Measurements from ENCODE around the gene TCTN1. TPM values are rescaled to one million over a fixed set of nuclear protein-coding genes. Genes with fewer than 3 reads are reported as not detected.

Gene TCTN1
- total RNA-seq, 1 donor from 2014 or later, result 29.5 TPM

DNA sequence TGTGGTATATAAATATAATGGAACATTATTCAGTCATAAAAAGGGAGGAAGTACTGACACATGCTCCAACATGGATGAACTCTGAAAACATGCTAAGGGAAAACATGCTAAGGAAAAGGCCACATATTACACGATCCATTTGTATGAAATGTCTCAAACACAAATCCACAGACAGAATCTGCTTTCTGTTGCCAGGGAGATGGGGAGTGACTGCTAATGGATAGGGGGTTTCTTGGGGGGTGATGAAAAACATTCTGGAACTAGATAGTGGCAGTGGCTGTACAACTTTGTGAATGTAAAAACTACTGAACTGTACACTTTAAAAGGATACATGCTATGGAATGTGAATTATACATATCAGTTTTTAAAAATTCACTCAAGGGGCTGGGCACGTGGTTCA, 37.4 kb upstream of the TCTN1 start:
- CTCF ChIA-PET, result no interaction called here
- Mint-ChIP-seq H3K27me3 (no peaks in the 10 kb centered on the region), H3K4me1 (peaks cover 66% of the 10 kb centered on the region), H3K36me3 (ENCODE audit: low read depth) (peaks cover 17% of the 10 kb centered on the region), H3K27ac (peak overlapping the region; percentile 31), H3K4me3 (peak overlapping the region; percentile 19), H3K9me3 (peaks cover 2% of the 10 kb centered on the region)
- intact Hi-C loops (cut with micrococcal nuclease), result loop anchor here (2.0 to 5.0 kb wide), 2 partner anchors 14 to 34 kb away; no protein-coding TSS in a partner anchor
- TF ChIP-seq, protein P1, sequence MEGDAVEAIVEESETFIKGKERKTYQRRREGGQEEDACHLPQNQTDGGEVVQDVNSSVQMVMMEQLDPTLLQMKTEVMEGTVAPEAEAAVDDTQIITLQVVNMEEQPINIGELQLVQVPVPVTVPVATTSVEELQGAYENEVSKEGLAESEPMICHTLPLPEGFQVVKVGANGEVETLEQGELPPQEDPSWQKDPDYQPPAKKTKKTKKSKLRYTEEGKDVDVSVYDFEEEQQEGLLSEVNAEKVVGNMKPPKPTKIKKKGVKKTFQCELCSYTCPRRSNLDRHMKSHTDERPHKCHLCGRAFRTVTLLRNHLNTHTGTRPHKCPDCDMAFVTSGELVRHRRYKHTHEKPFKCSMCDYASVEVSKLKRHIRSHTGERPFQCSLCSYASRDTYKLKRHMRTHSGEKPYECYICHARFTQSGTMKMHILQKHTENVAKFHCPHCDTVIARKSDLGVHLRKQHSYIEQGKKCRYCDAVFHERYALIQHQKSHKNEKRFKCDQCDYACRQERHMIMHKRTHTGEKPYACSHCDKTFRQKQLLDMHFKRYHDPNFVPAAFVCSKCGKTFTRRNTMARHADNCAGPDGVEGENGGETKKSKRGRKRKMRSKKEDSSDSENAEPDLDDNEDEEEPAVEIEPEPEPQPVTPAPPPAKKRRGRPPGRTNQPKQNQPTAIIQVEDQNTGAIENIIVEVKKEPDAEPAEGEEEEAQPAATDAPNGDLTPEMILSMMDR (IDR thresholded peaks at IDR 0.05), result no peak
- DNase-seq, result no peak
- POLR2A ChIA-PET, result interaction anchor here (1.0 to 2.6 kb wide), 3 partner anchors 12 to 37 kb away, joined by 3 to 29 read pairs (median 5); no protein-coding TSS in a partner anchor
- ATAC-seq (ENCODE audit: low read depth), result no peak

DNA sequence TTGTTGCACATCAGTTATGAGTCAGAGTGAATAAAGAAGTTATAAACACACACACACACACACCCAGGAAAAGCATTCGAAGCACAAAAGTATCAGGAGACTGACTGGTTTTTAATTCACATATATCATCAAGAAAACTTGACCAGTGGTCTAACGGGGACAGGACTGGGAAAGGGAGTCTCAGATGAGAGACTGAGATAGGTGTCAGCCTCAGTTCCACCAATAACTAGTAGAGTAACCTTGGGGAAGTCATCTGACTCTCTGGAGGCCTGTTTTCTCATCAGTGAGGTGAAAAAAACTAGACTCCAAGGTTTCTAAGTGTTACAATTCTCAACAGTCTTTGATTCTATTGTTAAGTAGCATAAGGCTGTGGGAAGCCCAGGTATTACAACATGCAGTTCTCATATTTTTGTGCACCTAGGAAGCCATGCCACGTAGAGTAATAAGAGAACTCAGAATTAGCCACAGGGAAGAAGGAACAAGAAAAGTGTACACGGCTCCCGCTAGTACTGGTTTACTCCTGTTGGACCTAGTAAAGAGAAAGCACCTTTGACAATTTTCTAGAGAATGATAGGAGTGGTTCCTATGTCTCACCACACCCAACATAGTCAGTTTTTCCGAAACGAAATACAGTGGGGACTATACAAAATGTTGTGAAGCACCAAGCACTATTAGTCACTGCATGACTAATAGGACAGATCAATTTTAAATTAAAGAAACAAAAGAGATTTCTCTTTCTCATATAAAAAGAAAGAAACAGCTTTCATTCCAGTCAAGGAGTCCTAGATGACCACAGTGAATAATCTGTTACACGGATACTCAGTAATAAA, 35.9 kb upstream of the TCTN1 start:
- peaks cover 2% of the 10 kb centered on the region for H3K9me3 Mint-ChIP-seq
- ChIA-PET CTCF (no interaction called here), POLR2A (interaction anchor here (0.6 to 4.5 kb wide), 5 partner anchors 15 to 228 kb away, joined by 3 to 50 read pairs (median 6); no protein-coding TSS in a partner anchor)
- H3K4me3 Mint-ChIP-seq, result peak overlapping the region; percentile 47
- TF ChIP-seq, protein P1 (IDR thresholded peaks at IDR 0.05), result no peak
- no peaks in the 10 kb centered on the region for H3K27me3 Mint-ChIP-seq
- DNase-seq, result no peak
- intact Hi-C loops (cut with micrococcal nuclease), result loop anchor here (1.0 to 5.0 kb wide), 3 partner anchors 12 to 36 kb away; no protein-coding TSS in a partner anchor
- H3K4me1 Mint-ChIP-seq, result peaks cover 70% of the 10 kb centered on the region
- H3K36me3 Mint-ChIP-seq (ENCODE audit: low read depth), result peaks cover 16% of the 10 kb centered on the region
- ATAC-seq (ENCODE audit: low read depth), result peak; percentile 12
- peak overlapping the region; percentile 84 for H3K27ac Mint-ChIP-seq

DNA sequence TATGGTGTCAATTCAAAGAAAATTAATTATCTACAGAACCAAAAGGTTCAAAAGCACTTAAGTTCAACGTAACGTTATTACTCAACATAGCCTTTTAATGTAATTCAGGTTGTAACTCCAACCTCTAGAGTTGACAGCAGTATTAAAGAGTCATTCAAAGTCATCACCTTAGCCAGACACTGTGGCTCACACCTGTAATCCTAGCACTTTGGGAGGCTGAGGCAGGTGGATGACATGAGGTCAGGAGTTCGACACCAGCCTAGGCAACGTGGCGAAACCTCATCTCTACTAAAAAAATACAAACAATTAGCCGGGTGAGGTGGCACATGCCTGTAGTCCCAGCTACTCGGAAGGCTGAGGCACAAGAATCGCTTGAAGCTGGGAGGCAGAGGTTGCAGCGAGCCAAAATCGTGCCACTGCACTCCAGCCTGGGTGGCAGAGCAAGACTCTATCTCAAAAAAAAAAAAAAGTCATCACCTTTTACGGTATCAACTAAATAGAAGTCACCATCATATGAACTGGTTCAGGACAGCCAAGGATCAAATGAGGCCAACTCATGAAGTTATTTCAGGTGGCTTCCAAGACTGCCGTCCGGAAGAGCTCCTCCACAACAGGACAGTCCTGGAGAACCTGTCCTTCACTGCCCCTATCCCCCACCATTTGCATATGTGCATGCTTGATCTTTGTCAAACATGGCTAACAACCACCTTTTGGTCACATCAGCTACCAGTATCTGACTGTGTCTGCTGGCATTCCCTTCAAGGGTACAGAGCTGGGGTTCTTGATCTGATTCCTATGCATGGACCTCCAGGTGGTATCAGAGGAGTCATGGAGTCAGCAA, 35.0 kb upstream of the TCTN1 start:
- Mint-ChIP-seq H3K9me3 (peaks cover 2% of the 10 kb centered on the region), H3K4me1 (peaks cover 77% of the 10 kb centered on the region), H3K36me3 (ENCODE audit: low read depth) (peaks cover 13% of the 10 kb centered on the region), H3K4me3 (peak overlapping the region; percentile 63), H3K27ac (peak overlapping the region; percentile 84), H3K27me3 (no peaks in the 10 kb centered on the region)
- ChIA-PET POLR2A (interaction anchor here (0.6 to 4.5 kb wide), 11 partner anchors 12 to 148 kb away, joined by 3 to 50 read pairs (median 5); partner anchors contain the start of gene GPN3), CTCF (interaction anchor here (1.2 to 1.3 kb wide), 2 partner anchors 129 to 248 kb away, joined by 3 to 4 read pairs; partner anchors contain the start of gene ARPC3)
- ATAC-seq (ENCODE audit: low read depth), result no peak
- TF ChIP-seq, protein P1 (IDR thresholded peaks at IDR 0.05), result no peak
- no peak for DNase-seq
- intact Hi-C loops (cut with micrococcal nuclease), result loop anchor here (5.0 kb wide), 1 partner anchor 37 kb away; no protein-coding TSS in a partner anchor

DNA sequence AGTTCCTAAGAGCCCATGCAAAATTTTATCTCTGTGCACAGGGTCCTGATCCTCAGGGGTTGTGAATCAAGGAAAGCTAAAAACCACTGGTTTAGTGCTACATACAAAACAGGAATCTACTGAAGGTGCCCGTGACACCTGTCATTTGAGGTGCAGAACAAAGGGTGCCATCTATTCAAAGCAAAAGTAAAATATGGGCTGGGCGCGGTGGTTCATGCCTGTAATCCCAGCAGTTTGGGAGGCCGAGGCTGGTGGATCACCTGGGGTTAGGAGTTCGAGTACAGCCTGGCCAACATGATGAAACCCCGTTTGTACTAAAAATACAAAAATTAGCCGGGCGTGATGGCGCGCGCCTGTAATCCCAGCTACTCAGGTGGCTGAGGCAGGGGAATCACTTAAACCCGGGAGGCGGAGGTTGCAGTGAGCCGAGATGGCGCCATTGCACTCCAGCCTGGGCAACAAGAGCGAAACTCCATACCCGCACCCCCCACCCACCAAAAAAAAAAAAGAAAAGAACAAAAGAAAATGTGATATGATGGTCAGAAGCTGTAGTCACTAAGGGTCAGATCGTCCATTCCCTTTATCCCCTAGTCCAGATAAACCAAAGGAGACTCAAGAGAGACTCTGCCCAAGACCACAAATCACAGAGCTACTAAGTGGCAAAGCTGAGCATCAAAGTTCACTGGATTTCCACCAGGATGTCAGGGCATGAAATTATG, 34.2 kb upstream of the TCTN1 start:
- DNase-seq, result no peak

More for the DNA sequence above, 34.2 kb upstream of the TCTN1 start:
- peaks cover 83% of the 10 kb centered on the region for H3K4me1 Mint-ChIP-seq
- H3K36me3 Mint-ChIP-seq (ENCODE audit: low read depth), result peaks cover 13% of the 10 kb centered on the region
- no peak for ATAC-seq (ENCODE audit: low read depth)
- POLR2A ChIA-PET, result interaction anchor here (0.6 to 4.5 kb wide), 11 partner anchors 11 to 148 kb away, joined by 3 to 50 read pairs (median 5); partner anchors contain the start of genes GPN3 and TCTN1
- peaks cover 2% of the 10 kb centered on the region for H3K9me3 Mint-ChIP-seq
- TF ChIP-seq, protein P1 (IDR thresholded peaks at IDR 0.05), result no peak
- CTCF ChIA-PET, result interaction anchor here (0.6 to 1.3 kb wide), 3 partner anchors 107 to 247 kb away, joined by 3 to 4 read pairs (median 4); partner anchors contain the start of gene ARPC3
- H3K27me3 Mint-ChIP-seq, result no peaks in the 10 kb centered on the region
- peak overlapping the region; percentile 63 for H3K4me3 Mint-ChIP-seq
- peak overlapping the region; percentile 84 for H3K27ac Mint-ChIP-seq
- intact Hi-C loops (cut with micrococcal nuclease), result loop anchor here (5.0 kb wide), 1 partner anchor 37 kb away; no protein-coding TSS in a partner anchor
